HUES48 (cell line): ENCODE data around the gene ITGA7.
A peak's percentile ranks its signal among the peaks of the same experiment; 100 is the strongest.

ENCODE experiments used
- H3K27ac ChIP-seq: one replicate; pipeline ENCODE4 v1.7.0; 2013; ENCODE audit warnings: low read depth, low read length, inconsistent platforms
- H3K27me3 ChIP-seq: 2 replicates; pipeline ENCODE4 v1.6.1; 2013; ENCODE audit warnings: mild to moderate bottlenecking, low read length; ENCODE audit not compliant: control insufficient read depth, insufficient read depth
- H3K36me3 ChIP-seq: 2 replicates; pipeline ENCODE4 v1.6.1; 2013; ENCODE audit warnings: low read length; ENCODE audit not compliant: control insufficient read depth, insufficient read depth
- H3K4me1 ChIP-seq: 2 replicates; pipeline ENCODE4 v1.6.1; 2013; ENCODE audit warnings: mild to moderate bottlenecking, low read length; ENCODE audit not compliant: control insufficient read depth, insufficient read depth
- H3K4me3 ChIP-seq: 2 replicates; pipeline ENCODE4 v1.5.1; 2013; ENCODE audit warnings: mild to moderate bottlenecking, low read depth, low read length
- H3K9ac ChIP-seq: 2 replicates; pipeline ENCODE4 v1.6.1; 2013; ENCODE audit warnings: mild to moderate bottlenecking, low read depth, low read length, moderate library complexity
- H3K9me3 ChIP-seq: 2 replicates; pipeline ENCODE4 v1.6.1; 2013; ENCODE audit warnings: low read length; ENCODE audit not compliant: control insufficient read depth, insufficient read depth

The ITGA7 gene

GRCh38 chr12:55683676-55684075, 24.0 kb downstream of the ITGA7 start:
- Histone ChIP-seq H3K36me3 (peaks cover 14% of the 10 kb centered on the region), H3K9ac (no peak overlapping the region), H3K27me3 (no peaks in the 10 kb centered on the region), H3K9me3 (no peaks in the 10 kb centered on the region), H3K27ac (no peak overlapping the region), H3K4me3 (no peak overlapping the region), H3K4me1 (peaks cover 5% of the 10 kb centered on the region; the same call in 1 of the 2 replicates)

DNA sequence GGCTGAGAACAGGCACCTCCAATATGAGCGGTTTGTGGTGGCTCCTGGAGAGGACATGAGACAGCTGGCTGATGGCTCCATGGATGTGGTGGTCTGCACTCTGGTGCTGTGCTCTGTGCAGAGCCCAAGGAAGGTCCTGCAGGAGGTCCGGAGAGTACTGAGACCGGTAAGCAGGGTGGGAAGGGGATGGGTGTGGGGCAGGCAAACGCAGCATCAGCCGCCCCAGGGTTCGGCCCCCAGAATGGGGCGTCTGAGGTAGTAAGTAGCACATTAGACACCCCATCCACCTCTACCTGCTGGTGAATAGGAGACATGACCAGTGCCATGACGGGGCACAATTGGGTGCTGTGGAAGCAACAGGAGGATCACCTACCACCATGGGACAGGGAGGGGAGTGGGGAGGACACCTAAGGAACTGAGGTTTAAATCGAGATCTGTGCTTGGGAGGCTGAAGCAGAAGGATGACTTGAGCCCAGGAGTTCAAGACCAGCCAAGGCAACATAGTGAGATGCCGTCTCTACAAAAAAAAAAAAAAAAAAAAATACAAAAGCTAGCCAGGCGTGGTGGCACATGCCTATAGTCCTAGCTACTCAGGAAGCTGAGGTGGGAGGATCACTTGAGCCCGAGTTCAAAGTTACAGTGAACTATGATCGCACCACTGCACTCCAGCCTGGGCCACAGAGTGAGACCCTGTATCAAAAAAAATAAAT, 25.5 kb downstream of the ITGA7 start:
- peak overlapping the region; percentile 42; the same call in 1 of the 2 replicates for H3K4me3 ChIP-seq
- H3K4me1 ChIP-seq = peaks cover 5% of the 10 kb centered on the region; the same call in 1 of the 2 replicates
- H3K9ac ChIP-seq = no peak overlapping the region
- H3K36me3 ChIP-seq = peaks cover 7% of the 10 kb centered on the region
- H3K27ac ChIP-seq = peak overlapping the region; percentile 70
- H3K27me3 ChIP-seq = no peaks in the 10 kb centered on the region
- no peaks in the 10 kb centered on the region for H3K9me3 ChIP-seq

GRCh38 chr12:55681142-55682077, 26.3 kb downstream of the ITGA7 start:
- Histone ChIP-seq H3K27ac (peak overlapping the region; percentile 70), H3K36me3 (peaks cover 2% of the 10 kb centered on the region), H3K4me3 (peak overlapping the region; percentile 42), H3K4me1 (peaks cover 5% of the 10 kb centered on the region; the same call in 1 of the 2 replicates), H3K9ac (no peak overlapping the region; the same call in 1 of the 2 replicates), H3K9me3 (no peaks in the 10 kb centered on the region), H3K27me3 (no peaks in the 10 kb centered on the region)

DNA sequence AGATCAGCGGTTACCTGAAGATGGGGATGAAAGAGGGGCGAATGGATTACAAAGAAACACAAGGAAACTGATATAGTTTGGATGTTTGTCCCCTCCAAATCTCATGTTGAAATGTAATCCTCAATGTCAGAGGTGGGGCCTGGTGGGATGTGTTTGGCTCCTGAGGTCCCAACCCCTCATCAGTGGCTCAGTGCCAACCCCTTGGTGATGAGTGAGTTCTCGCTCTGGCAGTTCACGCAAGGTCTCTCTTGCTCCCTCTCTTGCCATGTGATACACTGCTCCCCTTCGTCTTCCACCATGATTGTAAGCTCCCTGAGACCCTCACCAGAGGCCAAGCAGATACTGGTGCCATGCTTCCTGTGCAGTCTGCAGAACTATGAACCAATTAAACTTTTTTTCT, 28.0 kb downstream of the ITGA7 start:
- Histone ChIP-seq H3K36me3 (no peaks in the 10 kb centered on the region), H3K9me3 (no peaks in the 10 kb centered on the region), H3K27me3 (no peaks in the 10 kb centered on the region), H3K9ac (no peak overlapping the region), H3K27ac (no peak overlapping the region), H3K4me3 (no peak overlapping the region), H3K4me1 (peaks cover 5% of the 10 kb centered on the region; the same call in 1 of the 2 replicates)

DNA sequence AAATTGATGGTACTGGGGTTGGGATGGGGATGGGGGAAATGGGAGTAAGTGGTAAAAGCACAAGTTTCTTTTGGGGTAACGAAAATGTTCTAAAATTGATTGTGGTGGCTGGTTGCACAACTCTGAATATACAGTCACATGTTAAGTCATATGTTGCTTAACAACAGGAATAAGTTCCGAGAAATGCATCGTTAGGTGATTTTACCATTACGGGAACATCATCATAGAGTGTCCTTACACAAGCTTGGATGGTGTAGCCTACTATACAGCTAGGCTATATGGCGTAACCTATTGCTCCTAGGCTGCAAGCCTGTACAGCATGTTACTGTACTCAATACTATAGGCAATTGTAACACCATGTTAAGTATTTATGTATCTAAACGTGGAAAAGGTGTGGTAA, 31.0 kb downstream of the ITGA7 start:
- no peaks in the 10 kb centered on the region for H3K36me3 ChIP-seq
- peaks cover 2% of the 10 kb centered on the region; the same call in 1 of the 2 replicates for H3K4me1 ChIP-seq
- no peaks in the 10 kb centered on the region for H3K27me3 ChIP-seq
- H3K27ac ChIP-seq = no peak overlapping the region
- H3K9me3 ChIP-seq = no peaks in the 10 kb centered on the region
- no peak overlapping the region for H3K9ac ChIP-seq
- no peak overlapping the region for H3K4me3 ChIP-seq

GRCh38 chr12:55675666-55676065, 32.0 kb downstream of the ITGA7 start:
- Histone ChIP-seq H3K9ac (no peak overlapping the region), H3K4me1 (no peaks in the 10 kb centered on the region), H3K27ac (no peak overlapping the region), H3K27me3 (no peaks in the 10 kb centered on the region), H3K9me3 (no peaks in the 10 kb centered on the region), H3K4me3 (no peak overlapping the region), H3K36me3 (no peaks in the 10 kb centered on the region)

DNA sequence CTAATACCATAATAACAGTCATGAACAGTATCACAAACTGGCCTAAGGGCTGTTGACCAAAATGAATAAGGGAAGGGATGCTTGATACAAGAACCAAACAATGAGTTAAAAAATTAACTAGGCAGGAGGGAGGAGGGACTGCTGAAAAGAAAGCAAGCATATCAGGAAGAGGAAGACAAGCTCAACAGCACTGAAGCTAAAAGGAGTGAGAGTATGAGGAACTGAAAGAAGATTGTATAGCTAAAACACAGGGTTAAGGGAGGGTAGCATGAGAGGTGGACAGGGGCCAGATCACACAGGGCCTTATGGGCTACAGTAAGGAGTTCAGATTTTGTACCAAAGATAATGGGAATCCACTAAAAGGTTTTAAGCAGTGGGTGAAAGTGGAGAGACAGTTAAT, 34.1 kb downstream of the ITGA7 start:
- Histone ChIP-seq H3K4me3 (no peak overlapping the region), H3K36me3 (no peaks in the 10 kb centered on the region), H3K27me3 (no peaks in the 10 kb centered on the region), H3K27ac (no peak overlapping the region), H3K9me3 (no peaks in the 10 kb centered on the region), H3K9ac (no peak overlapping the region), H3K4me1 (no peaks in the 10 kb centered on the region)

GRCh38 chr12:55671746-55672145, 36.0 kb downstream of the ITGA7 start:
- H3K27ac ChIP-seq = no peak overlapping the region
- H3K9me3 ChIP-seq = no peaks in the 10 kb centered on the region
- H3K36me3 ChIP-seq = no peaks in the 10 kb centered on the region
- H3K27me3 ChIP-seq = no peaks in the 10 kb centered on the region
- no peak overlapping the region for H3K9ac ChIP-seq
- no peaks in the 10 kb centered on the region for H3K4me1 ChIP-seq
- no peak overlapping the region for H3K4me3 ChIP-seq

DNA sequence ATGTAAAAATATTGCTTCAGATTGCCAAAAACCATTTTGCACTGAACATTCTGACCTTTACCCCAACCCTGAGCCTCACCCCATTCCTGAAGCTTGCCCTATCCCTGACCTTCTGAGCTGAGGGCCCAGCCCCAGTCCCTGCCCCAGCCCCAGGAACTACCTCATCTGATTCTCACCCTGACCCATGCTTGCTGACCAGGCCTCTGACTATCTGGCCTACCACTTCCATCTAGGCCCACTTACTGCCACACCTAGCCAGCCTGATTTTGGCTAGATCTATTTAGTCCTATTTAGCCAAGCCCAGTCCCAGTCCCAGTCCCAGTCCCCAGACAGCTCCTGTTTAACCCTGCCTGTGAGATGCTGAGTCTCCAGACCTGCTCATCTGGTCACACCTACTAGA, 37.4 kb downstream of the ITGA7 start:
- H3K27ac ChIP-seq = no peak overlapping the region
- no peak overlapping the region for H3K9ac ChIP-seq
- H3K36me3 ChIP-seq = no peaks in the 10 kb centered on the region
- no peaks in the 10 kb centered on the region for H3K9me3 ChIP-seq
- H3K4me1 ChIP-seq = no peaks in the 10 kb centered on the region
- no peaks in the 10 kb centered on the region for H3K27me3 ChIP-seq
- no peak overlapping the region for H3K4me3 ChIP-seq

DNA sequence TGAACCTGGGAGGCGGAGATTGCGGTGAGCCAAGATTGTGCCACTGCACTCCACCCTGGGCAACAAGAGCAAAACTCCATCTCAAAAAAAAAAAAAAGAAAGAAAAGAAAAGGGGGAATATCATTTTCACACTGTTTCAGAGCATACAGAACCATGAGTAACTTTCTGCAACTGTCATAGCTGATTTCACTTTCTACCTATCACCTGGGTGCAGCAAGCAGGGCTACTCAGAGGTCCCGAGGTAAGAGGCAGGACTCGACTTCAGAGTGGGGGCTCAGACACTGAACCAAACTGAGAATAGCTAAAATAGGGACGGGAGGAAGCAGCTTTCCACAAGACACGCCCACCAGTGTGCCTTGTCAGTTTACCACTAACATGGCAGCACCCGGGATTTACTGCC, 41.2 kb downstream of the ITGA7 start:
- Histone ChIP-seq H3K4me3 (no peak overlapping the region), H3K9ac (no peak overlapping the region), H3K36me3 (no peaks in the 10 kb centered on the region), H3K9me3 (no peaks in the 10 kb centered on the region), H3K27me3 (no peaks in the 10 kb centered on the region), H3K4me1 (no peaks in the 10 kb centered on the region), H3K27ac (no peak overlapping the region)

DNA sequence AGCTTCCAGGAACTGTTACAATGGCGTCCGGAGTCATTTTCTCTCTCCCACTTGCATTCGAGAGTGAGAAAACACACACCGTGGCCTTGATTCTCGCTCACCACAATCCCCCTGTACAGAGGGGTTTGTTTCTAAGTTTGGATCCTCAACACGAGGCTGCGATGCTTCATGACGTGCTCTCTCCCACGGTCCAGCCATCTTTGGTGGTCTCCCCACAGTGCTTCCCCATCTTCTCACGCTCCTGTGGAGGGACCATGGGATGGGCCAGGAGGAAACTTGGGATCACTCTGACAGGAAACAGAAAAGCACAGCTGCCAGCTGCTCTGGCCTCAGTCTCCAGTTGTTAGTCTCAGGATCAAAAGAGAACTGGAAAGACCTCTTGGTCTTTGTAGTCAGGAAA, 42.9 kb downstream of the ITGA7 start:
- H3K27me3 ChIP-seq = no peaks in the 10 kb centered on the region
- no peak overlapping the region for H3K27ac ChIP-seq
- no peak overlapping the region for H3K9ac ChIP-seq
- H3K4me3 ChIP-seq = no peak overlapping the region
- H3K9me3 ChIP-seq = no peaks in the 10 kb centered on the region
- H3K36me3 ChIP-seq = no peaks in the 10 kb centered on the region
- H3K4me1 ChIP-seq = no peaks in the 10 kb centered on the region
